ENCODE data around the gene ITFG1.

- TF ChIP-seq, protein P1, sequence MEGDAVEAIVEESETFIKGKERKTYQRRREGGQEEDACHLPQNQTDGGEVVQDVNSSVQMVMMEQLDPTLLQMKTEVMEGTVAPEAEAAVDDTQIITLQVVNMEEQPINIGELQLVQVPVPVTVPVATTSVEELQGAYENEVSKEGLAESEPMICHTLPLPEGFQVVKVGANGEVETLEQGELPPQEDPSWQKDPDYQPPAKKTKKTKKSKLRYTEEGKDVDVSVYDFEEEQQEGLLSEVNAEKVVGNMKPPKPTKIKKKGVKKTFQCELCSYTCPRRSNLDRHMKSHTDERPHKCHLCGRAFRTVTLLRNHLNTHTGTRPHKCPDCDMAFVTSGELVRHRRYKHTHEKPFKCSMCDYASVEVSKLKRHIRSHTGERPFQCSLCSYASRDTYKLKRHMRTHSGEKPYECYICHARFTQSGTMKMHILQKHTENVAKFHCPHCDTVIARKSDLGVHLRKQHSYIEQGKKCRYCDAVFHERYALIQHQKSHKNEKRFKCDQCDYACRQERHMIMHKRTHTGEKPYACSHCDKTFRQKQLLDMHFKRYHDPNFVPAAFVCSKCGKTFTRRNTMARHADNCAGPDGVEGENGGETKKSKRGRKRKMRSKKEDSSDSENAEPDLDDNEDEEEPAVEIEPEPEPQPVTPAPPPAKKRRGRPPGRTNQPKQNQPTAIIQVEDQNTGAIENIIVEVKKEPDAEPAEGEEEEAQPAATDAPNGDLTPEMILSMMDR (IDR thresholded peaks at IDR 0.05), result no peak
- no peak for TF ChIP-seq POLR2A (IDR thresholded peaks at IDR 0.05)
Observed at GRCh38 chr16:47140686-47141085, 320.2 kb downstream of the ITFG1 start.
